BE2C (cell line): ENCODE data around the gene GPR3.

Source experiments
- DNase-seq: peaks from one replicate; pipeline ENCODE4 v3.0.0-alpha.2; 2020
- H3K27me3 ChIP-seq: fragments of 250-450 bp; sonication (Bioruptor Pico); 2 replicates; pipeline ENCODE4 v1.5.1; 2020; ENCODE audit warnings: mild to moderate bottlenecking
- H3K36me3 ChIP-seq: fragments of 250-450 bp; sonication (Bioruptor Pico); 2 replicates; pipeline ENCODE4 v1.5.1; 2020; ENCODE audit warnings: mild to moderate bottlenecking
- H3K4me1 ChIP-seq: fragments of 250-450 bp; sonication (Bioruptor Pico); 2 replicates; pipeline ENCODE4 v1.5.1; 2020
- H3K4me3 ChIP-seq: 2 replicates; pipeline ENCODE4 v1.5.1; 2011; ENCODE audit warnings: low read depth, low read length
- H3K9me3 ChIP-seq: fragments of 250-450 bp; sonication (Bioruptor Pico); 2 replicates; pipeline ENCODE4 v1.5.1; 2020
- CTCF ChIP-seq: IDR thresholded peaks from 2 replicates; pipeline ENCODE4 v1.5.1; 2012; ENCODE audit warnings: mild to moderate bottlenecking, low read depth, low read length

Gene GPR3

DNA sequence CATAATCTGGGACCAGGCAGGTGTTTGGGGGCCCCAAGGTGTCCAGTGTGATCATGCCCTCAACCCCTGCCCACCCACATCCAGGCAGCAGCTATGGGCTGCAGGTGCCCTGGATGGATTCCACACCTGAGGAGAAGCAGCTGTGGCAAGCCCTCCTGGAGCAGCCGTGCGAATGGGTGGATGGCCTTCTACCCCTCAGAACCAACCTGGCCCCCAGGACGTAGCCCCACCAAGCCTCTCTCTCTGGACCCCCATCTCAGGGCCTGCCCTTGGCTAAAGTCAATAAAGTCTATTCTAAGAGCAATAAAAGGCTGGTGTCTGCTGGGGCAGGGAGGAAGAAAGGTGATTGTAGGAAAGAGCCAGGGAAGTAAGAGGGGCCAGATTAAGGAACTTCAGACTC lies 38.8 kb upstream of the GPR3 start:
- Histone ChIP-seq H3K9me3 (no peaks in the 10 kb centered on the region), H3K36me3 (no peaks in the 10 kb centered on the region), H3K4me1 (no peaks in the 10 kb centered on the region), H3K27me3 (no peaks in the 10 kb centered on the region), H3K4me3 (no peak overlapping the region)
- TF ChIP-seq CTCF: no peak
- DNase-seq: no peak

- no peaks in the 10 kb centered on the region for H3K27me3 ChIP-seq
- no peak overlapping the region for H3K4me3 ChIP-seq
- DNase-seq: no peak
- no peaks in the 10 kb centered on the region for H3K36me3 ChIP-seq
- no peaks in the 10 kb centered on the region for H3K4me1 ChIP-seq
- no peaks in the 10 kb centered on the region for H3K9me3 ChIP-seq
- no peak for TF ChIP-seq CTCF
Observed at GRCh38 chr1:27355683-27356082, 36.7 kb upstream of the GPR3 start.

DNA sequence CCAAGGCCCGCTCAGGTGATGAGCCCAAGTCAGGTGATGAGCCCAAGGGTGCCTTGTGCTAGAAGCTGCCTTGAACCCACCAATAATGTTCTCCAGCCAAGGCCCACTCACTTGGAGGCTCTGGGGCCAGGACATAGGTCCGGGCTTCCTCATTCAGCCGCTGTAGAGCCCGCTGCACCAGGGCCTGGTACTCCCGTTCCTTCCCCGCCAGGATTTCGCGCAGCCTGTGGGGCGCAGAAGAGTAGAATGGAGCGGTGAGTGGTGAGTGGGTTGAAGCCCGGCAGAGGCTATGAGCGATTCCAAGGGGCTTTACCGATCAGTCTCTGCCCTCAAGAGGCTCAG lies 36.2 kb upstream of the GPR3 start:
- no peaks in the 10 kb centered on the region for H3K9me3 ChIP-seq
- no peak for TF ChIP-seq CTCF
- no peaks in the 10 kb centered on the region for H3K36me3 ChIP-seq
- no peak overlapping the region for H3K4me3 ChIP-seq
- DNase-seq: no peak
- H3K27me3 ChIP-seq: no peaks in the 10 kb centered on the region
- no peaks in the 10 kb centered on the region for H3K4me1 ChIP-seq

DNA sequence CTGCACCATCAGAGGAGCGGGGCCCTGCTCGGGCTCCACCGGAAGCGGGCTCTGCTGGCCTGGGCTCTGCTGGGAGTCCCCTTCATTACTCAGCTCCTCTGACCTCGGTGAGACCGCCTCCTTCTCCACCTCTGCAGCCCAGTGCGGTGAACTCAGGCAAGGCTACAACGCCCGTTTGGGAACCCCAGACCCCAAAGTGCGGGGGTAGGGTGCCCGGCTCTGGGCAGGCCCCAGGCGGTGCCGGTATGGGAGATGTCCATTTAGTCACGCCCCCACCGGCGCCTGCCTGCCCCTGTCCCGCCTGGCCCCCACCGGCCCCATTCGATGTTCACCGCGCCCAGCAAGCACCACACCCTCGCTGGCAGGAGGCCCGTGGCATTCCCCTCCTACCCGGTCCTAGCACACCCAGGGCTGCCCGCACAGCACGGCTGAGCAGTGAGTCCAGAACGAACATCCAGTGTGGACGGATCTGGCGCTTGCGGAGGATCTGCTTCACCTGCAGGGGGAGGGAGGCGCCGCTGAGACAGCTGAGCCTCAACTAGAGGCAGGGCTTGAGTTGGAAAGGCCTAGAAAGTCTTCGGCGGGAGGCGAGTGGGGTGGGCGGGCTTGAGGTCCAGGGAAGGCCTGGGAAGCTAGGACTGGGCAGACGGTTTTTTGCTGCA lies 35.7 kb upstream of the GPR3 start:
- H3K9me3 ChIP-seq: no peaks in the 10 kb centered on the region
- no peak for TF ChIP-seq CTCF
- H3K4me1 ChIP-seq: no peaks in the 10 kb centered on the region
- H3K36me3 ChIP-seq: no peaks in the 10 kb centered on the region
- no peak for DNase-seq
- H3K27me3 ChIP-seq: no peaks in the 10 kb centered on the region
- no peak overlapping the region for H3K4me3 ChIP-seq

DNA sequence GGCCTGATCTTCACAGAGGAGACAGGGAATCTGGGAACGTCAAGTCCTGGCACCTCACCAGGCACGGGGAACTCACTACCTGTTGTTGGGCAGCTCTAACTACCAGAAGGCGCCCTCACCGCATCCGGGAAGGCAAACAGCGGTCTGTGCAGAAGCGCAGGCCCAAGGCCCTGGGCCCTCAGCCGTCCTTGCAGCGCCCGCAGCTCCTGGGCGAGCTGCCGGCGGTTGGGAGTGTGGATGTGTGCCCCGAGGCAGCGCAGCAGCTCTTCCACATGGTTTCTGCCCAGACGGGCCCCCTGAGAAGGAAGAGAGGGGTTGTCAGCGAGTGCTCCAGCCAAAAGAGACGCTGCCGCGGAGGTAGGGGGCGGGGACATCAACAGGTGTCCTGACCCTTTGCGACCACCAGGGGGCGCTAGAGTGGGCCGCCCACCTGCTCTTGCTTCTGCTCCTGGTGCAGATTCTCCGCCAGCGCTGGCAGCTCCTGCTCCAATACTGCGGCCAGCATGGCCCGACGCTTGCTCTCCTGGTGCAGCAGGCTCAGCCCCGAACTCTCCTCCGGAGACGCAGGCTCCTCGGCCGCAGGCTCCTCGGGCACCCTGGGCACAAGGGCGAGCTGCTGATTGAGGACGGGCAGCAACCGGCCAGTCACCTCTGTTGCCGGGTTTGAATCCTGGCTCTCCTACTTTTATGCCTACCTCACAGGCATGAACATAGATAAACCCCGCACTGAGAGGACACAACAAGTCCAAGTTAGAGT lies 35.0 kb upstream of the GPR3 start:
- H3K4me1 ChIP-seq: no peaks in the 10 kb centered on the region
- H3K27me3 ChIP-seq: no peaks in the 10 kb centered on the region
- peak; percentile 69 for TF ChIP-seq CTCF
- no peaks in the 10 kb centered on the region for H3K36me3 ChIP-seq
- H3K4me3 ChIP-seq: no peak overlapping the region
- H3K9me3 ChIP-seq: no peaks in the 10 kb centered on the region
- peak; percentile 68 for DNase-seq

DNA sequence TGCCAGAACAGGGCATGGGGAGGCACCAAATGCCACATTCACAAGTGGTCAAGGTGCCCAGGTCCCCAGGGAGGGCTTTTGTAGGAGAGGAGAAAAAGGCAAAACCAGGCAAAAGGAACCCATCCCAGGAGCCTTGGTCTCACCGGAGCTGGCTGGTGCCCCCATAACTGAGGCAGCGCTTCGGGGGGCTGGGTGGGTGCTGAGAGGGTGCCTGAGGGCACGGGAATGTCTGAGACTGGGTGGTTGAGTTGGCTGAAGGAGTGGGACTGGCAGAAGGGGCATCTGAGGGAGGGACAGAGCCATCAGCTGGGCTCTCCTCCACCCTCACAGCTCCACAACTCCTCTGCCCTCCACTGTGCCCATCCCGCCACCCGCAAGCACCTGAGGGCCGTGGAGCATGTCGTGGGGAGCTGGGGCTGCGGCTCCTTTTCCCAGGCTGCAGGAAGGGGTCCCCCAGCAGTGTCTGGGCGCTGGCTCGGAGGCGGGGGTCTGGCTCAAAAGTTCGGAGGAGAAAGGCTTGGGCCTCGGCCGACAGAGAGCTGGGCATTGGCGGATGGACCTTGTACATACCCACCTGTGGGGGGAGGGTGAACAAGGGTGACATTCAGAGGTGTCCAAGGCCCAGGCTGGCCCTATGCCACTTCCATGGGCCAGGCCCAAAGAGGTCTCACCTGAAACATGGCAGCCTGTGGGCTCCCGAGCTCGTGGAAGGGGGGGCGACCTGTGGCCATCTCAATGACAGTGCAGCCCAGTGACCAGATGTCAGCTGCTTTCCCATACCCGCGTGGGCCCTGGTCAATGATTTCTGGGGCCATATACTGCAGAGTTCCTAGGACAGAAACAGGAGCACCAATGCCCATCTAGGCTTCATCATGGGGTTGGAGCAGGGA lies 34.1 kb upstream of the GPR3 start:
- Histone ChIP-seq H3K9me3 (no peaks in the 10 kb centered on the region), H3K4me1 (no peaks in the 10 kb centered on the region), H3K27me3 (no peaks in the 10 kb centered on the region), H3K36me3 (no peaks in the 10 kb centered on the region), H3K4me3 (no peak overlapping the region)
- no peak for DNase-seq
- no peak for TF ChIP-seq CTCF
